Measurements from ENCODE around the gene AKAP7. TPM values are rescaled to one million over a fixed set of nuclear protein-coding genes. Genes with fewer than 3 reads are reported as not detected.

AKAP7 gene
- total RNA-seq, 2 donors from 2014 or later = 2.5 to 2.9 TPM

GRCh38 chr6:131268303-131268702, 133.0 kb downstream of the AKAP7 start:
- ATAC-seq (replicated peaks) = no peak
- Mint-ChIP-seq H3K4me1 (peaks cover 4% of the 10 kb centered on the region), H3K27me3 (no peaks in the 10 kb centered on the region), H3K9me3 (peaks cover 4% of the 10 kb centered on the region), H3K4me3 (no peak overlapping the region), H3K36me3 (ENCODE audit: low read depth) (peaks cover 12% of the 10 kb centered on the region), H3K27ac (no peak overlapping the region)

GRCh38 chr6:131269565-131270391, 134.5 kb downstream of the AKAP7 start:
- no peak overlapping the region for H3K27ac Mint-ChIP-seq
- peaks cover 20% of the 10 kb centered on the region for H3K36me3 Mint-ChIP-seq (ENCODE audit: low read depth)
- H3K27me3 Mint-ChIP-seq = no peaks in the 10 kb centered on the region
- no peak overlapping the region for H3K4me3 Mint-ChIP-seq
- ATAC-seq (replicated peaks) = peak; percentile 74
- H3K4me1 Mint-ChIP-seq = peaks cover 8% of the 10 kb centered on the region
- H3K9me3 Mint-ChIP-seq = peaks cover 14% of the 10 kb centered on the region

GRCh38 chr6:131270534-131270933, 135.3 kb downstream of the AKAP7 start:
- Mint-ChIP-seq H3K36me3 (ENCODE audit: low read depth) (peaks cover 20% of the 10 kb centered on the region), H3K4me1 (peaks cover 10% of the 10 kb centered on the region), H3K27ac (no peak overlapping the region), H3K4me3 (no peak overlapping the region), H3K27me3 (no peaks in the 10 kb centered on the region), H3K9me3 (peaks cover 15% of the 10 kb centered on the region)
- ATAC-seq (replicated peaks) = no peak

- Mint-ChIP-seq H3K27me3 (no peaks in the 10 kb centered on the region), H3K36me3 (ENCODE audit: low read depth) (peaks cover 20% of the 10 kb centered on the region), H3K4me1 (peaks cover 6% of the 10 kb centered on the region), H3K4me3 (no peak overlapping the region), H3K27ac (no peak overlapping the region), H3K9me3 (peaks cover 15% of the 10 kb centered on the region)
- no peak for ATAC-seq (replicated peaks)
Observed at GRCh38 chr6:131275273-131275672, 140.0 kb downstream of the AKAP7 start.

GRCh38 chr6:131277591-131277990, 142.3 kb downstream of the AKAP7 start:
- Mint-ChIP-seq H3K4me3 (no peak overlapping the region), H3K9me3 (peaks cover 11% of the 10 kb centered on the region), H3K4me1 (peaks cover 15% of the 10 kb centered on the region), H3K27ac (no peak overlapping the region), H3K27me3 (no peaks in the 10 kb centered on the region), H3K36me3 (ENCODE audit: low read depth) (peaks cover 15% of the 10 kb centered on the region)
- ATAC-seq (replicated peaks) = no peak

- peak; percentile 85 for ATAC-seq (replicated peaks)
- no peaks in the 10 kb centered on the region for H3K9me3 Mint-ChIP-seq
- H3K4me3 Mint-ChIP-seq = peak overlapping the region; percentile 71
- H3K27me3 Mint-ChIP-seq = no peaks in the 10 kb centered on the region
- H3K4me1 Mint-ChIP-seq = peaks cover 9% of the 10 kb centered on the region
- H3K27ac Mint-ChIP-seq = peak overlapping the region; percentile 86
- H3K36me3 Mint-ChIP-seq (ENCODE audit: low read depth) = no peaks in the 10 kb centered on the region
Observed at GRCh38 chr6:131281471-131282270, 146.4 kb downstream of the AKAP7 start.

GRCh38 chr6:131282365-131282764, 147.1 kb downstream of the AKAP7 start:
- ATAC-seq (replicated peaks) = no peak
- no peaks in the 10 kb centered on the region for H3K36me3 Mint-ChIP-seq (ENCODE audit: low read depth)
- H3K4me3 Mint-ChIP-seq = no peak overlapping the region
- no peaks in the 10 kb centered on the region for H3K27me3 Mint-ChIP-seq
- no peak overlapping the region for H3K27ac Mint-ChIP-seq
- peaks cover 9% of the 10 kb centered on the region for H3K4me1 Mint-ChIP-seq
- H3K9me3 Mint-ChIP-seq = no peaks in the 10 kb centered on the region

- H3K36me3 Mint-ChIP-seq (ENCODE audit: low read depth) = no peaks in the 10 kb centered on the region
- H3K27me3 Mint-ChIP-seq = no peaks in the 10 kb centered on the region
- peaks cover 9% of the 10 kb centered on the region for H3K4me1 Mint-ChIP-seq
- no peak overlapping the region for H3K27ac Mint-ChIP-seq
- H3K9me3 Mint-ChIP-seq = no peaks in the 10 kb centered on the region
- no peak overlapping the region for H3K4me3 Mint-ChIP-seq
- ATAC-seq (replicated peaks) = no peak
Observed at GRCh38 chr6:131283466-131284175, 148.4 kb downstream of the AKAP7 start.

- Mint-ChIP-seq H3K4me3 (no peak overlapping the region), H3K4me1 (peaks cover 9% of the 10 kb centered on the region), H3K27me3 (no peaks in the 10 kb centered on the region), H3K36me3 (ENCODE audit: low read depth) (no peaks in the 10 kb centered on the region), H3K9me3 (no peaks in the 10 kb centered on the region), H3K27ac (no peak overlapping the region)
- ATAC-seq (replicated peaks) = no peak
Observed at GRCh38 chr6:131285548-131285947, 150.3 kb downstream of the AKAP7 start.

GRCh38 chr6:131286469-131287040, 151.3 kb downstream of the AKAP7 start:
- Mint-ChIP-seq H3K4me1 (peaks cover 4% of the 10 kb centered on the region), H3K27ac (no peak overlapping the region), H3K4me3 (no peak overlapping the region), H3K9me3 (no peaks in the 10 kb centered on the region), H3K36me3 (ENCODE audit: low read depth) (no peaks in the 10 kb centered on the region), H3K27me3 (no peaks in the 10 kb centered on the region)
- ATAC-seq (replicated peaks) = no peak

GRCh38 chr6:131288214-131288613, 152.9 kb downstream of the AKAP7 start:
- Mint-ChIP-seq H3K36me3 (ENCODE audit: low read depth) (no peaks in the 10 kb centered on the region), H3K27me3 (no peaks in the 10 kb centered on the region), H3K9me3 (no peaks in the 10 kb centered on the region), H3K4me1 (peaks cover 7% of the 10 kb centered on the region), H3K27ac (no peak overlapping the region), H3K4me3 (no peak overlapping the region)
- no peak for ATAC-seq (replicated peaks)

GRCh38 chr6:131290955-131291354, 155.7 kb downstream of the AKAP7 start:
- Mint-ChIP-seq H3K27ac (no peak overlapping the region), H3K36me3 (ENCODE audit: low read depth) (no peaks in the 10 kb centered on the region), H3K4me1 (peaks cover 15% of the 10 kb centered on the region), H3K27me3 (no peaks in the 10 kb centered on the region), H3K9me3 (no peaks in the 10 kb centered on the region), H3K4me3 (no peak overlapping the region)
- ATAC-seq (replicated peaks) = no peak

GRCh38 chr6:131292145-131292938, 157.1 kb downstream of the AKAP7 start:
- Mint-ChIP-seq H3K36me3 (ENCODE audit: low read depth) (no peaks in the 10 kb centered on the region), H3K27me3 (no peaks in the 10 kb centered on the region), H3K27ac (peak overlapping the region; percentile 78), H3K4me3 (no peak overlapping the region), H3K9me3 (no peaks in the 10 kb centered on the region), H3K4me1 (peaks cover 23% of the 10 kb centered on the region)
- ATAC-seq (replicated peaks) = no peak

Measured in activated T-helper 17 cell treated with anti-CD3 and anti-CD28 coated beads, Interleukin-2, amount 50 U/mL, for 72 hours (primary cell).